ENCODE measurements around the gene SIK2.
"Not testable (repeated sequence)": the region's sequence is repeated elsewhere in the genome, so short reads cannot be mapped to it uniquely, and the experiment has no call there.

The SIK2 gene

GRCh38 chr11:111642542-111642941, 40.3 kb downstream of the SIK2 start:
- Histone ChIP-seq H3K36me3 (ENCODE audit: insufficient read depth, low read length) (no peaks in the 10 kb centered on the region), H3K4me1 (ENCODE audit: insufficient read depth, low read length) (no peaks in the 10 kb centered on the region), H3K9ac (ENCODE audit: low read depth, low read length) (no peak overlapping the region), H3K9me3 (ENCODE audit: insufficient read depth, low read length, severe bottlenecking) (no peaks in the 10 kb centered on the region), H3K79me2 (ENCODE audit: insufficient read depth, low read length) (no peaks in the 10 kb centered on the region; the same call in none of the 2 replicates), H3K27ac (ENCODE audit: low read length) (no peak overlapping the region), H3K4me3 (ENCODE audit: low read depth in 1 of 2, low read length in 2 of 2) (no peak overlapping the region), H2AFZ (ENCODE audit: low read depth, low read length) (no peak overlapping the region), H3K4me2 (ENCODE audit: insufficient read depth, low read length) (no peak overlapping the region), H4K20me1 (ENCODE audit: insufficient read depth, low read length) (no peaks in the 10 kb centered on the region), H3K27me3 (ENCODE audit: insufficient read depth, low read length, poor library complexity) (no peaks in the 10 kb centered on the region)
- TF ChIP-seq CTCF (IDR thresholded peaks at IDR 0.05; ENCODE audit: borderline replicate concordance, extremely low read depth, low read length, poor library complexity, severe bottlenecking) (no peak), EZH2 (IDR thresholded peaks at IDR 0.05; ENCODE audit: borderline replicate concordance, low read depth, low read length, severe bottlenecking) (no peak)
- ATAC-seq (ENCODE audit: insufficient read depth, low read depth): no peak
- DNase-seq: no peak

GRCh38 chr11:111644922-111645321, 42.7 kb downstream of the SIK2 start:
- H4K20me1 ChIP-seq (ENCODE audit: insufficient read depth, low read length): no peaks in the 10 kb centered on the region
- no peaks in the 10 kb centered on the region for H3K9me3 ChIP-seq (ENCODE audit: insufficient read depth, low read length, severe bottlenecking)
- H3K4me1 ChIP-seq (ENCODE audit: insufficient read depth, low read length): no peaks in the 10 kb centered on the region
- H2AFZ ChIP-seq (ENCODE audit: low read depth, low read length): no peak overlapping the region
- no peaks in the 10 kb centered on the region; the same call in 1 of the 2 replicates for H3K79me2 ChIP-seq (ENCODE audit: insufficient read depth, low read length)
- no peak overlapping the region for H3K9ac ChIP-seq (ENCODE audit: low read depth, low read length)
- no peak for TF ChIP-seq EZH2 (IDR thresholded peaks at IDR 0.05; ENCODE audit: borderline replicate concordance, low read depth, low read length, severe bottlenecking)
- no peak for TF ChIP-seq CTCF (IDR thresholded peaks at IDR 0.05; ENCODE audit: borderline replicate concordance, extremely low read depth, low read length, poor library complexity, severe bottlenecking)
- H3K4me2 ChIP-seq (ENCODE audit: insufficient read depth, low read length): no peak overlapping the region
- H3K36me3 ChIP-seq (ENCODE audit: insufficient read depth, low read length): no peaks in the 10 kb centered on the region
- no peak for DNase-seq
- no peak overlapping the region for H3K4me3 ChIP-seq (ENCODE audit: low read depth in 1 of 2, low read length in 2 of 2)
- ATAC-seq (ENCODE audit: insufficient read depth, low read depth): no peak
- no peak overlapping the region for H3K27ac ChIP-seq (ENCODE audit: low read length)
- no peaks in the 10 kb centered on the region for H3K27me3 ChIP-seq (ENCODE audit: insufficient read depth, low read length, poor library complexity)

- no peak overlapping the region for H3K4me2 ChIP-seq (ENCODE audit: insufficient read depth, low read length)
- H3K9ac ChIP-seq (ENCODE audit: low read depth, low read length): no peak overlapping the region
These were observed 43.5 kb downstream of the SIK2 start for GRCh38 chr11:111645657-111646316.

GRCh38 chr11:111651336-111651735, 49.1 kb downstream of the SIK2 start:
- not testable (repeated sequence) for H2AFZ ChIP-seq (ENCODE audit: low read depth, low read length); H3K36me3 ChIP-seq (ENCODE audit: insufficient read depth, low read length); H3K27me3 ChIP-seq (ENCODE audit: insufficient read depth, low read length, poor library complexity); H3K27ac ChIP-seq (ENCODE audit: low read length); H3K4me2 ChIP-seq (ENCODE audit: insufficient read depth, low read length); H3K9ac ChIP-seq (ENCODE audit: low read depth, low read length); H3K79me2 ChIP-seq (ENCODE audit: insufficient read depth, low read length); H4K20me1 ChIP-seq (ENCODE audit: insufficient read depth, low read length); H3K9me3 ChIP-seq (ENCODE audit: insufficient read depth, low read length, severe bottlenecking); ATAC-seq (ENCODE audit: insufficient read depth, low read depth); H3K4me1 ChIP-seq (ENCODE audit: insufficient read depth, low read length); DNase-seq; H3K4me3 ChIP-seq (ENCODE audit: low read depth in 1 of 2, low read length in 2 of 2)

More at GRCh38 chr11:111645657-111646316, 43.5 kb downstream of the SIK2 start:
- Histone ChIP-seq H3K9me3 (ENCODE audit: insufficient read depth, low read length, severe bottlenecking) (no peaks in the 10 kb centered on the region), H2AFZ (ENCODE audit: low read depth, low read length) (no peak overlapping the region), H3K36me3 (ENCODE audit: insufficient read depth, low read length) (no peaks in the 10 kb centered on the region), H3K4me3 (ENCODE audit: low read depth in 1 of 2, low read length in 2 of 2) (no peak overlapping the region), H3K79me2 (ENCODE audit: insufficient read depth, low read length) (no peaks in the 10 kb centered on the region; the same call in 1 of the 2 replicates), H3K27me3 (ENCODE audit: insufficient read depth, low read length, poor library complexity) (no peaks in the 10 kb centered on the region), H3K4me1 (ENCODE audit: insufficient read depth, low read length) (no peaks in the 10 kb centered on the region), H4K20me1 (ENCODE audit: insufficient read depth, low read length) (no peaks in the 10 kb centered on the region), H3K27ac (ENCODE audit: low read length) (no peak overlapping the region)
- ATAC-seq (ENCODE audit: insufficient read depth, low read depth): no peak
- DNase-seq: no peak
- TF ChIP-seq EZH2 (IDR thresholded peaks at IDR 0.05; ENCODE audit: borderline replicate concordance, low read depth, low read length, severe bottlenecking) (no peak), CTCF (IDR thresholded peaks at IDR 0.05; ENCODE audit: borderline replicate concordance, extremely low read depth, low read length, poor library complexity, severe bottlenecking) (no peak)

Data from DND-41 (cell line).